ENCODE data around the gene IGFBP1. TPM values are rescaled to one million over a fixed set of nuclear protein-coding genes. Genes with fewer than 3 reads are reported as not detected.
"Not testable (repeated sequence)": the region's sequence is repeated elsewhere in the genome, so short reads cannot be mapped to it uniquely, and the experiment has no call there.

IGFBP1 gene
- total RNA-seq, 1 experiment from 2014 or later, result 0.12 TPM

DNA sequence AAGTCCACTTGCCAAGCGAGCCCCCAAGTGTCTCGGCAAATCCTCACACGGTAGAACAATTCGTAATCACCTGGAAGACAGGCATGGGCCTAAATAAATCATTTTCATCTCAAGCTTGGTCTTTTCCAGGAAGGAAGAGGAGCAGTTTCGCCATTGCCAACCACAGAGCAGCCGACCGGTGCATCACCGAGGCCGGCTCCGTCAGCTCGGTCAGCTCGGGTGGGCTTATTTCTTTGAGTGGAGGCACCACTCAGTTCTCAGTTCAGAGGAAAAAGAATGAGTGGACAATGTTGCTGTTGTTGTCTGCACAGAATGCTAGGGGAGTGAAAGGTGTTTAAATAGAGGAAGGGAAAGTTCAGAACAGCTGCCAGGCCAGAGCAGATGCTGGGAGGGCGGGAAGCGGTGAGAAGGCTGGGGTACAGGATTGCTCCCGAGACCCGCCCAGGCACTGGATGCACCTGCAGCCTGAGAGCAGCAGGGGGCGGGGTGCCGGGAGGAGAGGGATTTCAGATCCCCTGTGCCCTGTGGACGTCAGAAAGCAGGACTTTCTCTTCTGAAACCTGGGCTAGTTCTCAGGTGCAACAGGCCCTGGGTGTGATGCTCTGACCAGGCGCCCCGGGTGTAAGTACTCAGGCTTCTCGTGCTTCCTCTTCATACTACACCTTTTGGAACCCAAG lies 50.5 kb downstream of the IGFBP1 start:
- no peak for DNase-seq (ENCODE audit: low spot score)

DNA sequence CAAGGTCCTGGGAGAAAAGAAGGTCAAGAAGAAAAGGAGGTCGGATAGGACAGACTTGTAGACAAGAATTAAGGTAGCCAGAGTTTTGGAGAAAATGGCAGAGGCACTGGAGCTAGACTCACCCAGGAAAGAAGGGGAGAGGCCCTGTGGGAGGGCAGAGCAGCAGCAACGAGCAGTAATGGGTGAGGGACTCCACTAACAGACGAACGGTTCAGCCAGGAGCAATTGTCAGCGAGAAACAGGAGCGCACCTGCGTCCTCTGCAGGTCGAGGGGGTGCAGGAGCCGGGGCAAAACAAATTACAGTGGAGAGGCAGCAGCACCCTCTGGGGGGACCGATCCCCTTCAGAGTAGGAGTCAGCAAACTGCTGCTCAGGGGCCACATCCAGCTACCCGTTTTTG lies 51.3 kb downstream of the IGFBP1 start:
- no peak for DNase-seq (ENCODE audit: low spot score)

DNA sequence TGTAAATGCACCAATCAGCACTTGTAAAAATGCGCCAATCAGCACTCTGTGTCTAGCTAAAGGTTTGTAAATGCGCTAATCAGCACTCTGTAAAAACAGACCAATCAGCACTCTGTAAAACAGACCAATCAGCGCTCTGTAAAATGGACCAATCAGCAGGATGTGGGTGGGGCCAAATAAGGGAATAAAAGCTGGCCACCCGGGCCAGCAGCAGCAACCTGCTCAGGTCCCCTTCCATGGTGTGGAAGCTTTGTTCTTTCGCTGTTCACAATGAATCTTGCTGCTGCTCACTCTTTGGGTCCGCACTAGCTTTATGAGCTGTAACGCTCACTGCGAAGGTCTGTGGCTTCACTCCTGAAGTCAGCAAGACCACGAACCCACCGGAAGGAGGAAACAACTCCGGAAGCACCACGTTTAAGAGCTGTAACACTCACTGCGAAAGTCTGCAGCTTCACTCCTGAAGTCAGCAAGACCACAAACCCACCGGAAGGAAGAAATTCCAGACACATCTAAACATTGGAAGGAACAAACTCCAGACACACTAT lies 52.0 kb downstream of the IGFBP1 start:
- DNase-seq (ENCODE audit: low spot score), result not testable (repeated sequence)

DNA sequence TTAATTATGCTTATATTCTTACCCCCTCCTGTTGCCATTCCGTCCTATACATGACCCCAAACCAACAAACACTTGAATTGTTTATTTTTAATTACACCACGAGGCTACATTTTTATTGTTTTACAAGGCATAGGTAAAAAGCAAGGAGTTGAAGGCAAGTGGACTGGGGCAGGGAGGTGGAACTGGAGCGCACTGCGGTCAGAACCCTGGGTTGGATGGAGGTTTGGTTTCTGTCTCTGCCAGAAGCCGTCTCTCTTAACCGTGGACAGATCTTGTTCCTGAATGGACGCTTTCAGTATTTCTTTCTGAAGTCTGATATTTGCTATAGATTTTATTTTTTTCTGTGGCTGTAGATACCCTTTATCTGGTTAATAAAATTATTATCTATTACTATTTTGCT lies 52.7 kb downstream of the IGFBP1 start:
- no peak for DNase-seq (ENCODE audit: low spot score)

Other genes starting within 250 kb of the IGFBP1 start
- not detected in 2 replicates for gene CCDC201, start 15.4 kb upstream of the IGFBP1 start, total RNA-seq (2014; rRNA removed; shearing (Covaris generic))
- gene IGFBP3, start 32.8 kb downstream of the IGFBP1 start, total RNA-seq (2014; rRNA removed; shearing (Covaris generic)), result 62.0 and 81.7 TPM in 2 replicates

Measured in A172 (cell line).